H1 (cell line): Measurements from ENCODE around the gene PRKAR2B. TPM values are rescaled to one million over a fixed set of nuclear protein-coding genes. Genes with fewer than 3 reads are reported as not detected.

ENCODE experiments used
- CTCF ChIA-PET: fragments of 300-600 bp; sonication (Branson Sonifier 250); formaldehyde crosslinking; loops from one replicate; lab custom pipeline; 2021; ENCODE audit not compliant: partially characterized antibody; lab: Charles Lee
- POLR2A ChIA-PET: fragments of 300-600 bp; sonication (Branson Sonifier 250); formaldehyde crosslinking; loops from one replicate; lab custom pipeline; 2021; ENCODE audit warnings: inconsistent platforms; ENCODE audit not compliant: partially characterized antibody; lab: Charles Lee
- DNase-seq, 2 experiments: peaks; one replicate each; pipeline versions ENCODE4 v3.0.0 to v3.0.0-alpha.2; 2010 to 2022; ENCODE audit warnings: low spot score in 2 of 2, low read depth in 1 of 2, mixed read lengths in 1 of 2
- FAIRE-seq: peaks from 2 replicates; lab custom pipeline; 2011; peaks lifted over from hg19 to GRCh38; lab: Jason Lieb, UNC
- H2AFZ ChIP-seq: 2 replicates; pipeline ENCODE4 v1.8.1; 2012; ENCODE audit warnings: low read length, inconsistent platforms
- H2AK5ac ChIP-seq: 2 replicates; pipeline ENCODE4 v1.6.1; 2013; ENCODE audit warnings: low read depth, low read length
- H2BK120ac ChIP-seq: replicated peaks from 2 replicates; pipeline ENCODE3; 2013; ENCODE audit warnings: low read depth, low read length, inconsistent platforms
- H2BK12ac ChIP-seq: 2 replicates; pipeline ENCODE4 v1.6.1; 2013; ENCODE audit warnings: low read depth, low read length
- H2BK15ac ChIP-seq: 2 replicates; pipeline ENCODE4 v1.6.1; 2013; ENCODE audit warnings: low read length
- H2BK20ac ChIP-seq: 2 replicates; pipeline ENCODE4 v1.6.1; 2013; ENCODE audit warnings: low read length
- H2BK5ac ChIP-seq: 2 replicates; pipeline ENCODE4 v1.6.1; 2013; ENCODE audit warnings: low read depth, low read length
- H3K14ac ChIP-seq: 2 replicates; pipeline ENCODE4 v1.6.1; 2013; ENCODE audit warnings: inconsistent platforms; ENCODE audit not compliant: insufficient read length
- H3K18ac ChIP-seq: 2 replicates; pipeline ENCODE4 v1.6.1; 2013; ENCODE audit warnings: low read length; ENCODE audit errors: extremely low read depth
- H3K23ac ChIP-seq: 2 replicates; pipeline ENCODE4 v1.6.1; 2013; ENCODE audit warnings: inconsistent platforms; ENCODE audit not compliant: insufficient read length
- H3K23me2 ChIP-seq: 2 replicates; pipeline ENCODE4 v1.6.1; 2013; ENCODE audit warnings: low read depth, low read length
- H3K27ac ChIP-seq: 2 replicates; pipeline ENCODE4 v1.6.1; 2011; ENCODE audit warnings: low read depth, low read length, inconsistent platforms
- H3K27me3 ChIP-seq, 4 experiments: replicated peaks in 1 of 4; 1 replicate in 1 of 4; 2 replicates in 3 of 4; pipeline versions ENCODE4 v1.6.1 to v1.8.1; 2011 to 2013; ENCODE audit warnings: low read length in 3 of 4, mild to moderate bottlenecking in 3 of 4, inconsistent platforms in 2 of 4, mixed read lengths in 2 of 4, moderate library complexity in 1 of 4; ENCODE audit not compliant: control insufficient read depth in 3 of 4, insufficient read depth in 3 of 4; ENCODE audit errors: extremely low read depth in 1 of 4
- H3K36me3 ChIP-seq, 4 experiments: 2 replicates each; pipeline versions ENCODE4 v1.6.1 to v1.8.1; 2011 to 2013; ENCODE audit warnings: mild to moderate bottlenecking in 4 of 4, low read length in 3 of 4, moderate library complexity in 2 of 4, control low read depth in 1 of 4, inconsistent platforms in 1 of 4; ENCODE audit not compliant: insufficient read depth in 4 of 4, control insufficient read depth in 2 of 4
- H3K4ac ChIP-seq: replicated peaks from 2 replicates; pipeline ENCODE3; 2013; ENCODE audit warnings: low read length, low read depth, mixed read lengths, inconsistent platforms; ENCODE audit not compliant: insufficient read length
- H3K4me1 ChIP-seq, 4 experiments: replicated peaks in 1 of 4; 1 replicate in 1 of 4; 2 replicates in 3 of 4; pipeline versions ENCODE4 v1.6.1 to v1.8.1; 2011 to 2013; ENCODE audit warnings: low read length in 3 of 4, inconsistent platforms in 2 of 4, mixed read lengths in 1 of 4; ENCODE audit not compliant: insufficient read depth in 4 of 4, control insufficient read depth in 3 of 4
- H3K4me2 ChIP-seq, 2 experiments: 2 replicates each; pipeline versions ENCODE4 v1.6.1 to v1.8.1; 2011 to 2013; ENCODE audit warnings: low read depth in 2 of 2, low read length in 2 of 2, control low read depth in 1 of 2, inconsistent platforms in 1 of 2, mild to moderate bottlenecking in 1 of 2; ENCODE audit not compliant: insufficient read depth in 1 of 2
- H3K4me3 ChIP-seq, 4 experiments: fragments of 200-600, 300-600 bp in 1 of 4; sonication (generic), shearing (Covaris generic), sonication (Bioruptor Twin) in 1 of 4; 2 replicates each; pipeline versions ENCODE4 v1.5.1 to v1.8.1; 2011 to 2016; ENCODE audit warnings: low read length in 4 of 4, low read depth in 3 of 4, control low read depth in 2 of 4, inconsistent platforms in 2 of 4, mild to moderate bottlenecking in 2 of 4, mixed read lengths in 1 of 4, moderate library complexity in 1 of 4; ENCODE audit not compliant: insufficient read depth in 2 of 4; ENCODE audit errors: extremely low read depth in 1 of 4
- H3K56ac ChIP-seq: replicated peaks from 2 replicates; pipeline ENCODE3; 2013; ENCODE audit warnings: low read depth, mild to moderate bottlenecking, mixed read lengths, low read length, inconsistent platforms; ENCODE audit not compliant: insufficient read length
- H3K79me1 ChIP-seq: 2 replicates; pipeline ENCODE4 v1.6.1; 2013; ENCODE audit warnings: low read depth, low read length, control low read depth
- H3K79me2 ChIP-seq, 2 experiments: 2 replicates each; pipeline versions ENCODE4 v1.6.1 to v1.8.1; 2012 to 2013; ENCODE audit warnings: low read length in 2 of 2, mild to moderate bottlenecking in 2 of 2, inconsistent platforms in 1 of 2; ENCODE audit not compliant: insufficient read depth in 2 of 2, control insufficient read depth in 1 of 2
- H3K9ac ChIP-seq, 4 experiments: replicated peaks in 1 of 4; 1 replicate in 1 of 4; 2 replicates in 3 of 4; pipeline versions ENCODE4 v1.6.1 to v1.8.1; 2011 to 2013; ENCODE audit warnings: low read depth in 3 of 4, low read length in 3 of 4, control low read depth in 2 of 4, mild to moderate bottlenecking in 2 of 4, moderate library complexity in 2 of 4, inconsistent platforms in 1 of 4; ENCODE audit errors: extremely low read depth in 1 of 4
- H3K9me3 ChIP-seq, 2 experiments: 2 replicates each; pipeline versions ENCODE4 v1.6.1 to v1.8.1; 2012 to 2013; ENCODE audit warnings: mild to moderate bottlenecking in 2 of 2, moderate library complexity in 2 of 2, control low read depth in 1 of 2, inconsistent platforms in 1 of 2, low read depth in 1 of 2, low read length in 1 of 2, mixed read lengths in 1 of 2; ENCODE audit not compliant: insufficient read depth in 2 of 2
- H4K20me1 ChIP-seq, 2 experiments: replicated peaks in 1 of 2; 2 replicates each; pipeline versions ENCODE3 to v1.8.1; 2011 to 2013; ENCODE audit warnings: inconsistent platforms in 2 of 2, low read length in 2 of 2, mild to moderate bottlenecking in 1 of 2; ENCODE audit not compliant: insufficient read depth in 2 of 2, control insufficient read depth in 1 of 2
- H4K5ac ChIP-seq: 2 replicates; pipeline ENCODE4 v1.6.1; 2013; ENCODE audit warnings: low read length, low read depth, mixed read lengths, inconsistent platforms; ENCODE audit not compliant: insufficient read length
- H4K8ac ChIP-seq: 2 replicates; pipeline ENCODE4 v1.8.0; 2013; ENCODE audit warnings: mild to moderate bottlenecking, moderate library complexity, low read length, inconsistent platforms; ENCODE audit not compliant: insufficient read depth; ENCODE audit errors: extremely low read depth
- H4K91ac ChIP-seq: replicated peaks from 2 replicates; pipeline ENCODE3; 2013; ENCODE audit warnings: low read length, mixed read lengths, inconsistent platforms; ENCODE audit not compliant: insufficient read length
- CBX8 ChIP-seq: fragments of 300-800, 300-1000 bp; sonication (generic); IDR thresholded peaks from 2 replicates; pipeline ENCODE4 v1.7.1; 2016; ENCODE audit warnings: low read depth, low read length, borderline replicate concordance
- CTBP2 ChIP-seq: IDR thresholded peaks from 2 replicates; pipeline ENCODE4 v1.7.0; 2011; ENCODE audit warnings: borderline replicate concordance, mild to moderate bottlenecking, moderate library complexity, mixed read lengths, low read length; ENCODE audit not compliant: insufficient read depth, insufficient read length
- GTF2F1 ChIP-seq: IDR thresholded peaks from 2 replicates; pipeline ENCODE4 v1.6.1; 2012; ENCODE audit warnings: low read depth, low read length, improper control_type of control experiment, borderline replicate concordance
- JUND ChIP-seq: IDR thresholded peaks from 2 replicates; pipeline ENCODE4 v1.6.1; 2011; ENCODE audit warnings: mild to moderate bottlenecking, improper control_type of control experiment, low read length
- KDM4A ChIP-seq: IDR thresholded peaks from one replicate; pipeline ENCODE4 v1.7.1; 2012; ENCODE audit warnings: low read depth, mild to moderate bottlenecking, moderate library complexity, low read length, inconsistent platforms; ENCODE audit not compliant: severe bottlenecking
- RXRA ChIP-seq: IDR thresholded peaks from 2 replicates; pipeline ENCODE4 v1.6.1; 2011; ENCODE audit warnings: low read depth, mild to moderate bottlenecking, low read length, moderate library complexity; ENCODE audit not compliant: insufficient read depth
- TAF7 ChIP-seq: optimal IDR thresholded peaks from 2 replicates; pipeline ENCODE3; 2011; ENCODE audit warnings: low read depth, mild to moderate bottlenecking, inconsistent platforms, low read length, moderate library complexity, borderline replicate concordance
- WGBS, 2 experiments: shearing (Covaris generic) in 1 of 2; methylation state at CpG; one replicate each; pipeline versions ENCODE4 v1.1.6 to v1.1.7; 2013 to 2015; ENCODE audit warnings: low lambda C conversion rate in 2 of 2, mixed read lengths in 2 of 2, inconsistent platforms in 1 of 2, low coverage in 1 of 2, missing lambda C conversion rate in 1 of 2; ENCODE audit not compliant: insufficient replicate concordance in 2 of 2, insufficient coverage in 1 of 2, insufficient read length in 1 of 2; ENCODE audit errors: extremely low coverage in 1 of 2, missing lambda C conversion rate in 1 of 2; 5-methylcytosine and 5-hydroxymethylcytosine counted together
- polyA plus RNA-seq, 7 experiments: library from polyadenylated mRNA; depleted of rRNA in 3 of 7; stranded (reverse) in 5 of 7; unstranded in 2 of 7; fragments of >200 nt in 5 of 7; fragments of 200-250 nt in 2 of 7; gene quantifications; 1 replicate in 5 of 7; 2 replicates in 1 of 7; 4 replicates in 1 of 7; pipeline versions ENCODE4 v1.2.1 to v1.2.3, GENCODE V29; 2011 to 2013; ENCODE audit warnings: missing spikeins in 2 of 7, mixed read lengths in 2 of 7
- total RNA-seq: library from RNA; stranded (reverse); fragmentation: NEBNext Ultra II Directional; extraction: Animal tissue kit (Norgen Biotek cat#: 25700); gene quantifications from 2 replicates; pipeline ENCODE4 v1.2.1, GENCODE V29; 2021
- TF ChIP-seq, protein P1 (sequence below): IDR thresholded peaks from 2 replicates; pipeline ENCODE4 v1.6.1; 2011; ENCODE audit warnings: low read length, improper control_type of control experiment
- TF ChIP-seq, protein P2 (sequence below): IDR thresholded peaks from 2 replicates; pipeline ENCODE4 v1.6.1; 2012; ENCODE audit warnings: inconsistent platforms

The PRKAR2B gene
- total and polyA plus RNA-seq, 2 of the 8 experiments (the other 6 are each of a cell fraction or from before 2014, with no cell fraction given) = 10.4 to 37.0 TPM

DNA sequence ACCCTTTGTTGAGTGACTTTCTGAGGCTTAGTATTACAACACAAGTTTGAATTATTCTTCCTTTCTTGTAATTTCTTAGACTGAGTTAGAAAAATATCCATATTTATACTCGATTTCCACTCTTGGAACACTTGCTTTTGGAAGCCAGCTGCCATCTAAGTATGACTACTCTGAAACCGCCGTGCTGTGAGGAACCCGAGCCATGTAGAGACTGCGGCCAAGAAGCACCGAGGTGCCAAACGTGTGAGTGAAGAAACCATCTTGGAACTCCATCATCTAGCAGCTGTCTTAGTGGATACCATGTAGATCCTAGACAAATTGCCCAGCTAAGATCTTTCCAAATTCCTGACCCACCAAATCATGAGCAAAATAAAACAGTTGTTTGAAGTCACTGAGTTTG lies 49.7 kb upstream of the PRKAR2B start:
- no peaks in the 10 kb centered on the region for H3K9me3 ChIP-seq
- no peak overlapping the region for H3K14ac ChIP-seq
- peaks cover 0 to 1% (median 0%) of the 10 kb centered on the region in 4 experiments; a peak in 1 of 7 replicates for H3K27me3 ChIP-seq
- H3K27ac ChIP-seq = no peak overlapping the region
- no peaks in the 10 kb centered on the region for H3K23me2 ChIP-seq
- no peak overlapping the region for H2BK20ac ChIP-seq
- H3K4ac ChIP-seq = no peak overlapping the region
- H3K4me2 ChIP-seq = no peak overlapping the region
- no peaks in the 10 kb centered on the region for H3K79me2 ChIP-seq
- FAIRE-seq (no peak), DNase-seq (no peak)
- no peaks in the 10 kb centered on the region for H3K79me1 ChIP-seq
- H3K9ac ChIP-seq = no peak overlapping the region
- WGBS, 2 experiments = 94% methylated on average over 7 of the region's 7 CpGs; no CpG with 5 or more reads in 1 of the 2 experiments
- CTCF ChIA-PET = no interaction called here
- no peak overlapping the region for H3K56ac ChIP-seq
- no peak overlapping the region for H4K8ac ChIP-seq
- no peak overlapping the region for H3K18ac ChIP-seq
- no peak overlapping the region for H4K5ac ChIP-seq
- no peak overlapping the region for H2BK12ac ChIP-seq
- H4K91ac ChIP-seq = no peak overlapping the region
- H2AK5ac ChIP-seq = no peak overlapping the region
- no peaks in the 10 kb centered on the region for H4K20me1 ChIP-seq
- H3K4me1 ChIP-seq = no peaks in the 10 kb centered on the region
- no peak overlapping the region for H2BK15ac ChIP-seq
- no peak overlapping the region for H2BK5ac ChIP-seq
- no peaks in the 10 kb centered on the region for H3K36me3 ChIP-seq
- no peak overlapping the region for H2BK120ac ChIP-seq
- no peak overlapping the region for H2AFZ ChIP-seq
- no peak overlapping the region for H3K23ac ChIP-seq
- POLR2A ChIA-PET = interaction anchor here (1.4 kb wide), 1 partner anchor 16 kb away, joined by 3 read pairs; no protein-coding TSS in a partner anchor
- no peak overlapping the region for H3K4me3 ChIP-seq
- TF ChIP-seq, protein P1, sequence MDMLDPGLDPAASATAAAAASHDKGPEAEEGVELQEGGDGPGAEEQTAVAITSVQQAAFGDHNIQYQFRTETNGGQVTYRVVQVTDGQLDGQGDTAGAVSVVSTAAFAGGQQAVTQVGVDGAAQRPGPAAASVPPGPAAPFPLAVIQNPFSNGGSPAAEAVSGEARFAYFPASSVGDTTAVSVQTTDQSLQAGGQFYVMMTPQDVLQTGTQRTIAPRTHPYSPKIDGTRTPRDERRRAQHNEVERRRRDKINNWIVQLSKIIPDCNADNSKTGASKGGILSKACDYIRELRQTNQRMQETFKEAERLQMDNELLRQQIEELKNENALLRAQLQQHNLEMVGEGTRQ = no peak
- TF ChIP-seq CBX8 (no peak), TAF7 (no peak), RXRA (no peak), GTF2F1 (no peak), CTBP2 (no peak), JUND (no peak), KDM4A (no peak)
- TF ChIP-seq, protein P2, sequence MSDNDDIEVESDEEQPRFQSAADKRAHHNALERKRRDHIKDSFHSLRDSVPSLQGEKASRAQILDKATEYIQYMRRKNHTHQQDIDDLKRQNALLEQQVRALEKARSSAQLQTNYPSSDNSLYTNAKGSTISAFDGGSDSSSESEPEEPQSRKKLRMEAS = no peak
